Liver (tissue), 9 donors: ENCODE measurements around the gene ADAM19. TPM values are rescaled to one million over a fixed set of nuclear protein-coding genes. Genes with fewer than 3 reads are reported as not detected.

ENCODE experiments used
- DNase-seq: peaks from one replicate; pipeline ENCODE4 v3.0.0-alpha.2; 2017; ENCODE audit warnings: low spot score
- H3K27ac ChIP-seq, 2 donors: one replicate each; pipeline ENCODE4 v1.7.0; 2013; ENCODE audit warnings: inconsistent platforms in 2 of 2, low read length in 2 of 2, control low read depth in 1 of 2, low read depth in 1 of 2, mild to moderate bottlenecking in 1 of 2
- H3K27me3 ChIP-seq, 4 donors: one replicate each; pipeline versions ENCODE4 v1.6.1 to v1.7.0; 2013; ENCODE audit warnings: low read length in 3 of 4, inconsistent platforms in 1 of 4, mild to moderate bottlenecking in 1 of 4, moderate library complexity in 1 of 4; ENCODE audit not compliant: control insufficient read depth in 4 of 4, insufficient read depth in 4 of 4
- H3K36me3 ChIP-seq, 4 donors: one replicate each; pipeline versions ENCODE4 v1.6.1 to v1.7.0; 2013; ENCODE audit warnings: low read length in 3 of 4, mild to moderate bottlenecking in 3 of 4, low read depth in 1 of 4, moderate library complexity in 1 of 4; ENCODE audit not compliant: control insufficient read depth in 4 of 4, insufficient read depth in 3 of 4
- H3K4me1 ChIP-seq, 4 donors: one replicate each; pipeline versions ENCODE4 v1.6.1 to v1.7.0; 2013; ENCODE audit warnings: low read length in 3 of 4, mild to moderate bottlenecking in 3 of 4, moderate library complexity in 1 of 4; ENCODE audit not compliant: control insufficient read depth in 4 of 4, insufficient read depth in 4 of 4
- H3K4me3 ChIP-seq, 3 donors: one replicate each; pipeline versions ENCODE4 v1.6.1 to v1.7.0; 2013; ENCODE audit warnings: low read length in 3 of 3, control low read depth in 1 of 3, low read depth in 1 of 3, mild to moderate bottlenecking in 1 of 3
- H3K9ac ChIP-seq, 2 donors: one replicate each; pipeline ENCODE4 v1.7.0; 2013; ENCODE audit warnings: low read length in 2 of 2, mild to moderate bottlenecking in 2 of 2, moderate library complexity in 2 of 2, control low read depth in 1 of 2, low read depth in 1 of 2
- H3K9me3 ChIP-seq, 4 donors: one replicate each; pipeline versions ENCODE4 v1.6.1 to v1.7.0; 2013; ENCODE audit warnings: low read length in 3 of 4; ENCODE audit not compliant: control insufficient read depth in 4 of 4
- ATF3 ChIP-seq: IDR thresholded peaks from 2 replicates; pipeline ENCODE4 v1.6.1; 2016; ENCODE audit warnings: antibody characterized with exemption
- EGR1 ChIP-seq, 2 donors: IDR thresholded peaks; 2 replicates each; pipeline ENCODE4 v1.6.1; 2016 to 2018; ENCODE audit warnings: antibody characterized with exemption in 2 of 2, low read depth in 2 of 2
- FOXA1 ChIP-seq: IDR thresholded peaks from 2 replicates; pipeline ENCODE4 v1.6.1; 2016; ENCODE audit warnings: antibody characterized with exemption
- FOXA2 ChIP-seq: IDR thresholded peaks from 2 replicates; pipeline ENCODE4 v1.6.1; 2016; ENCODE audit warnings: antibody characterized with exemption
- GABPA ChIP-seq, 2 donors: IDR thresholded peaks in 1 of 2; conservative IDR thresholded peaks in 1 of 2; 2 replicates each; pipeline ENCODE4 v1.6.1; 2016; ENCODE audit warnings: antibody characterized with exemption in 2 of 2, mild to moderate bottlenecking in 1 of 2, moderate library complexity in 1 of 2
- HNF4A ChIP-seq, 2 donors: conservative IDR thresholded peaks; 2 replicates each; pipeline ENCODE4 v1.6.1; 2016; ENCODE audit warnings: antibody characterized with exemption in 2 of 2, mild to moderate bottlenecking in 2 of 2
- HNF4G ChIP-seq: IDR thresholded peaks from 2 replicates; pipeline ENCODE4 v1.6.1; 2016; ENCODE audit warnings: antibody characterized with exemption
- JUND ChIP-seq, 2 donors: IDR thresholded peaks; 2 replicates each; pipeline ENCODE4 v1.6.1; 2016; ENCODE audit warnings: antibody characterized with exemption in 2 of 2
- NR2F2 ChIP-seq: IDR thresholded peaks from 2 replicates; pipeline ENCODE4 v1.6.1; 2016; ENCODE audit warnings: antibody characterized with exemption
- RAD21 ChIP-seq, 2 donors: IDR thresholded peaks; 2 replicates each; pipeline ENCODE4 v1.6.1; 2016; ENCODE audit warnings: antibody characterized with exemption in 2 of 2, mild to moderate bottlenecking in 2 of 2
- REST ChIP-seq: IDR thresholded peaks from 2 replicates; pipeline ENCODE4 v1.6.1; 2016; ENCODE audit warnings: antibody characterized with exemption, mild to moderate bottlenecking
- RXRA ChIP-seq, 2 donors: IDR thresholded peaks; 2 replicates each; pipeline ENCODE4 v1.6.1; 2017 to 2018; ENCODE audit warnings: antibody characterized with exemption in 2 of 2, mild to moderate bottlenecking in 1 of 2
- SP1 ChIP-seq: IDR thresholded peaks from 2 replicates; pipeline ENCODE4 v1.6.1; 2018; ENCODE audit warnings: antibody characterized with exemption, mild to moderate bottlenecking
- TAF1 ChIP-seq: conservative IDR thresholded peaks from 2 replicates; pipeline ENCODE4 v1.6.1; 2016; ENCODE audit warnings: antibody characterized with exemption, mild to moderate bottlenecking
- YY1 ChIP-seq: IDR thresholded peaks from 2 replicates; pipeline ENCODE4 v1.6.1; 2016; ENCODE audit warnings: antibody characterized with exemption, mild to moderate bottlenecking
- ZBTB33 ChIP-seq: IDR thresholded peaks from 2 replicates; pipeline ENCODE4 v1.6.1; 2016; ENCODE audit warnings: antibody characterized with exemption
- WGBS: extraction: QIAGEN DNeasy Blood & Tissue Kit; methylation state at CpG from one replicate; pipeline ENCODE4 v1.1.7; 2013; 5-methylcytosine and 5-hydroxymethylcytosine counted together
- polyA plus RNA-seq, 2 donors: library from polyadenylated mRNA; stranded (reverse) in 1 of 2; unstranded in 1 of 2; fragments of 200-250 nt in 1 of 2; fragments of >200 nt in 1 of 2; fragmentation: Nextera tagmentation in 1 of 2; extraction: Ambion mirVana in 1 of 2; gene quantifications; one replicate each; pipeline versions ENCODE4 v1.2.1 to v1.2.3, GENCODE V29; 2013 to 2015
- total RNA-seq, 2 donors: library from RNA; depleted of rRNA; stranded (reverse); fragments of >200 nt; gene quantifications; one replicate each; pipeline ENCODE4 v1.2.3, GENCODE V29; 2014
- TF ChIP-seq, protein P1 (sequence below): IDR thresholded peaks from 2 replicates; pipeline ENCODE4 v1.6.1; 2016; ENCODE audit warnings: antibody characterized with exemption
- donor health status: healthy.
- donor health status: healthy.
- donor health status: healthy.
- donor health status: healthy.
- donor health status: healthy.

ADAM19 gene
- total and polyA plus RNA-seq, 4 donors, result 2.4 to 7.1 (median 2.9) TPM

- H3K9ac ChIP-seq, result no peak overlapping the region
- no peak for DNase-seq
- no peaks in the 10 kb centered on the region for H3K27me3 ChIP-seq
- H3K27ac ChIP-seq, result peak overlapping the region; percentile 81 to 85
- 30% methylated on average over 3 of the region's 3 CpGs for WGBS
- H3K4me1 ChIP-seq, result peaks cover 12 to 24% (median 19%) of the 10 kb centered on the region in 4 donors
- no peaks in the 10 kb centered on the region for H3K9me3 ChIP-seq
- TF ChIP-seq JUND (IDR thresholded peaks at IDR 0.05) (no peak), ATF3 (no peak), SP1 (no peak), RXRA (IDR thresholded peaks at IDR 0.05) (no peak), NR2F2 (no peak), TAF1 (no peak), ZBTB33 (no peak), EGR1 (IDR thresholded peaks at IDR 0.05; ENCODE audit: low read depth in 2 of 2) (no peak), FOXA2 (no peak), HNF4G (no peak), REST (no peak), RAD21 (IDR thresholded peaks at IDR 0.05) (no peak), HNF4A (conservative IDR thresholded peaks at IDR 0.05) (no peak), FOXA1 (no peak)
- TF ChIP-seq, protein P1, sequence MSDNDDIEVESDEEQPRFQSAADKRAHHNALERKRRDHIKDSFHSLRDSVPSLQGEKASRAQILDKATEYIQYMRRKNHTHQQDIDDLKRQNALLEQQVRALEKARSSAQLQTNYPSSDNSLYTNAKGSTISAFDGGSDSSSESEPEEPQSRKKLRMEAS, result no peak
- no peaks in the 10 kb centered on the region for H3K36me3 ChIP-seq
- no peak overlapping the region for H3K4me3 ChIP-seq
Measured at GRCh38 chr5:157547941-157548512, 27.5 kb downstream of the ADAM19 start.

- 88% methylated on average over 6 of the region's 6 CpGs for WGBS
- no peak overlapping the region for H3K27ac ChIP-seq
- H3K36me3 ChIP-seq, result no peaks in the 10 kb centered on the region
- H3K4me3 ChIP-seq, result no peak overlapping the region
- H3K4me1 ChIP-seq, result peaks cover 12 to 24% (median 19%) of the 10 kb centered on the region in 4 donors
- no peaks in the 10 kb centered on the region for H3K9me3 ChIP-seq
- H3K9ac ChIP-seq, result no peak overlapping the region
- no peak for DNase-seq
- no peaks in the 10 kb centered on the region for H3K27me3 ChIP-seq
- TF ChIP-seq RAD21 (IDR thresholded peaks at IDR 0.05) (no peak), YY1 (no peak), TAF1 (no peak), ZBTB33 (no peak), JUND (IDR thresholded peaks at IDR 0.05) (no peak), HNF4G (no peak), GABPA (IDR thresholded peaks at IDR 0.05 in 1 of 2, conservative IDR thresholded peaks at IDR 0.05 in 1 of 2) (no peak), REST (no peak), EGR1 (IDR thresholded peaks at IDR 0.05; ENCODE audit: low read depth in 2 of 2) (no peak), NR2F2 (no peak)
- TF ChIP-seq, protein P1, result no peak
Measured at GRCh38 chr5:157546456-157547100, 29.0 kb downstream of the ADAM19 start.
